ENCODE results near the gene GZMM. TPM values are rescaled to one million over a fixed set of nuclear protein-coding genes. Genes with fewer than 3 reads are reported as not detected.

Gene GZMM
- total and polyA plus RNA-seq, 2 of the 13 experiments (the other 11 are each of a cell fraction or from before 2014, with no cell fraction given): 0.07 TPM; not detected in 1

GRCh38 chr19:591099-591958 is 47.5 kb downstream of the GZMM start (continued):
- TF ChIP-seq, protein P1, sequence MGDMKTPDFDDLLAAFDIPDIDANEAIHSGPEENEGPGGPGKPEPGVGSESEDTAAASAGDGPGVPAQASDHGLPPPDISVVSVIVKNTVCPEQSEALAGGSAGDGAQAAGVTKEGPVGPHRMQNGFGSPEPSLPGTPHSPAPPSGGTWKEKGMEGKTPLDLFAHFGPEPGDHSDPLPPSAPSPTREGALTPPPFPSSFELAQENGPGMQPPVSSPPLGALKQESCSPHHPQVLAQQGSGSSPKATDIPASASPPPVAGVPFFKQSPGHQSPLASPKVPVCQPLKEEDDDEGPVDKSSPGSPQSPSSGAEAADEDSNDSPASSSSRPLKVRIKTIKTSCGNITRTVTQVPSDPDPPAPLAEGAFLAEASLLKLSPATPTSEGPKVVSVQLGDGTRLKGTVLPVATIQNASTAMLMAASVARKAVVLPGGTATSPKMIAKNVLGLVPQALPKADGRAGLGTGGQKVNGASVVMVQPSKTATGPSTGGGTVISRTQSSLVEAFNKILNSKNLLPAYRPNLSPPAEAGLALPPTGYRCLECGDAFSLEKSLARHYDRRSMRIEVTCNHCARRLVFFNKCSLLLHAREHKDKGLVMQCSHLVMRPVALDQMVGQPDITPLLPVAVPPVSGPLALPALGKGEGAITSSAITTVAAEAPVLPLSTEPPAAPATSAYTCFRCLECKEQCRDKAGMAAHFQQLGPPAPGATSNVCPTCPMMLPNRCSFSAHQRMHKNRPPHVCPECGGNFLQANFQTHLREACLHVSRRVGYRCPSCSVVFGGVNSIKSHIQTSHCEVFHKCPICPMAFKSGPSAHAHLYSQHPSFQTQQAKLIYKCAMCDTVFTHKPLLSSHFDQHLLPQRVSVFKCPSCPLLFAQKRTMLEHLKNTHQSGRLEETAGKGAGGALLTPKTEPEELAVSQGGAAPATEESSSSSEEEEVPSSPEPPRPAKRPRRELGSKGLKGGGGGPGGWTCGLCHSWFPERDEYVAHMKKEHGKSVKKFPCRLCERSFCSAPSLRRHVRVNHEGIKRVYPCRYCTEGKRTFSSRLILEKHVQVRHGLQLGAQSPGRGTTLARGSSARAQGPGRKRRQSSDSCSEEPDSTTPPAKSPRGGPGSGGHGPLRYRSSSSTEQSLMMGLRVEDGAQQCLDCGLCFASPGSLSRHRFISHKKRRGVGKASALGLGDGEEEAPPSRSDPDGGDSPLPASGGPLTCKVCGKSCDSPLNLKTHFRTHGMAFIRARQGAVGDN (CRISPR knock-in tag; IDR thresholded peaks at IDR 0.05): peak; percentile 62
- TF ChIP-seq ZNF143 (CRISPR knock-in tag; IDR thresholded peaks at IDR 0.05) (no peak), NCOR1 (IDR thresholded peaks at IDR 0.05; ENCODE audit: borderline replicate concordance, low read length) (no peak), ZBTB26 (CRISPR knock-in tag; IDR thresholded peaks at IDR 0.05; ENCODE audit: borderline replicate concordance) (peak; percentile 85; the same call in 1 of the 2 replicates), CHD2 (IDR thresholded peaks at IDR 0.05; ENCODE audit: low read depth, low read length) (no peak), AHR (CRISPR knock-in tag; IDR thresholded peaks at IDR 0.05) (0 out of 2 replicates have a peak, but pooled peaks have one; percentile 61), ZBTB2 (CRISPR knock-in tag; IDR thresholded peaks at IDR 0.05; ENCODE audit: low read depth) (no peak), PAX8 (CRISPR knock-in tag; IDR thresholded peaks at IDR 0.05; ENCODE audit: borderline replicate concordance) (no peak; the same call in 1 of the 2 replicates), ZNF558 (CRISPR knock-in tag; IDR thresholded peaks at IDR 0.05; ENCODE audit: borderline replicate concordance) (peak; percentile 72; the same call in 1 of the 2 replicates), HMGA1 (CRISPR knock-in tag; conservative IDR thresholded peaks at IDR 0.05) (no peak), SNAPC2 (CRISPR knock-in tag; IDR thresholded peaks at IDR 0.05) (peak; percentile 31; the same call in 1 of the 2 replicates), ZSCAN21 (CRISPR knock-in tag; IDR thresholded peaks at IDR 0.05; ENCODE audit: borderline replicate concordance) (peak; percentile 76; the same call in 1 of the 2 replicates), ZNF644 (CRISPR knock-in tag; IDR thresholded peaks at IDR 0.05; ENCODE audit: low read depth) (no peak), EP300 (IDR thresholded peaks at IDR 0.05; ENCODE audit: low read depth in 2 of 2, low read length in 2 of 2) (no peak), EP300 (CRISPR knock-in tag; IDR thresholded peaks at IDR 0.05; ENCODE audit: borderline replicate concordance) (no peak), SIN3B (IDR thresholded peaks at IDR 0.05; ENCODE audit: low read length) (no peak), PPARG (CRISPR knock-in tag; conservative IDR thresholded peaks at IDR 0.05) (no peak), ZFP62 (CRISPR knock-in tag; IDR thresholded peaks at IDR 0.05) (no peak), ZNF546 (CRISPR knock-in tag; conservative IDR thresholded peaks at IDR 0.05) (peak; percentile 63; the same call in 1 of the 2 replicates), FLYWCH1 (CRISPR knock-in tag; IDR thresholded peaks at IDR 0.05) (no peak), MEF2D (CRISPR knock-in tag; IDR thresholded peaks at IDR 0.05) (peak; percentile 49), BRCA1 (CRISPR knock-in tag; IDR thresholded peaks at IDR 0.05) (no peak)
- TF ChIP-seq, protein P2, sequence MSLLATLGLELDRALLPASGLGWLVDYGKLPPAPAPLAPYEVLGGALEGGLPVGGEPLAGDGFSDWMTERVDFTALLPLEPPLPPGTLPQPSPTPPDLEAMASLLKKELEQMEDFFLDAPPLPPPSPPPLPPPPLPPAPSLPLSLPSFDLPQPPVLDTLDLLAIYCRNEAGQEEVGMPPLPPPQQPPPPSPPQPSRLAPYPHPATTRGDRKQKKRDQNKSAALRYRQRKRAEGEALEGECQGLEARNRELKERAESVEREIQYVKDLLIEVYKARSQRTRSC (CRISPR knock-in tag; IDR thresholded peaks at IDR 0.05; ENCODE audit: low read depth): no peak

Measured in HepG2 (cell line).